HFFc6 (cell line): ENCODE measurements around the gene JAKMIP2. TPM values are rescaled to one million over a fixed set of nuclear protein-coding genes. Genes with fewer than 3 reads are reported as not detected.

Experiments used
- DNase-seq: peaks from one replicate; pipeline ENCODE4 v3.0.0-alpha.2; 2018
- H3K27ac Mint-ChIP-seq: 2 replicates; pipeline ENCODE4 v1.8.0; 2020; ENCODE audit warnings: mild to moderate bottlenecking, mixed read lengths
- H3K27me3 Mint-ChIP-seq: 2 replicates; pipeline ENCODE4 v1.8.0; 2021; ENCODE audit warnings: mild to moderate bottlenecking, moderate library complexity, mixed read lengths; ENCODE audit not compliant: insufficient read depth
- H3K36me3 Mint-ChIP-seq: 2 replicates; pipeline ENCODE4 v1.8.0; 2021; ENCODE audit warnings: low read depth, mixed read lengths
- H3K4me1 Mint-ChIP-seq: 2 replicates; pipeline ENCODE4 v1.8.0; 2020; ENCODE audit warnings: low read depth, mixed read lengths
- H3K4me3 Mint-ChIP-seq: 2 replicates; pipeline ENCODE4 v1.8.0; 2020; ENCODE audit warnings: mild to moderate bottlenecking, moderate library complexity, mixed read lengths
- H3K9me3 Mint-ChIP-seq: 2 replicates; pipeline ENCODE4 v1.8.0; 2020; ENCODE audit warnings: mild to moderate bottlenecking, mixed read lengths
- total RNA-seq, 6 experiments: library from RNA; stranded (reverse); fragmentation: NEBNext Ultra II Directional; extraction: Animal tissue kit (Norgen Biotek cat#: 25700); gene quantifications; 2 replicates in 1 of 6; 3 replicates in 5 of 6; pipeline ENCODE4 v1.2.3, GENCODE V29; 2021
- TF ChIP-seq, protein P1 (sequence below): fragments of 200-600 bp; sonication (generic); IDR thresholded peaks from 2 replicates; pipeline ENCODE4 v1.5.0; 2021; ENCODE audit warnings: antibody characterized with exemption, mild to moderate bottlenecking

Gene JAKMIP2
- total RNA-seq, 6 experiments from 2014 or later, result not detected

DNA sequence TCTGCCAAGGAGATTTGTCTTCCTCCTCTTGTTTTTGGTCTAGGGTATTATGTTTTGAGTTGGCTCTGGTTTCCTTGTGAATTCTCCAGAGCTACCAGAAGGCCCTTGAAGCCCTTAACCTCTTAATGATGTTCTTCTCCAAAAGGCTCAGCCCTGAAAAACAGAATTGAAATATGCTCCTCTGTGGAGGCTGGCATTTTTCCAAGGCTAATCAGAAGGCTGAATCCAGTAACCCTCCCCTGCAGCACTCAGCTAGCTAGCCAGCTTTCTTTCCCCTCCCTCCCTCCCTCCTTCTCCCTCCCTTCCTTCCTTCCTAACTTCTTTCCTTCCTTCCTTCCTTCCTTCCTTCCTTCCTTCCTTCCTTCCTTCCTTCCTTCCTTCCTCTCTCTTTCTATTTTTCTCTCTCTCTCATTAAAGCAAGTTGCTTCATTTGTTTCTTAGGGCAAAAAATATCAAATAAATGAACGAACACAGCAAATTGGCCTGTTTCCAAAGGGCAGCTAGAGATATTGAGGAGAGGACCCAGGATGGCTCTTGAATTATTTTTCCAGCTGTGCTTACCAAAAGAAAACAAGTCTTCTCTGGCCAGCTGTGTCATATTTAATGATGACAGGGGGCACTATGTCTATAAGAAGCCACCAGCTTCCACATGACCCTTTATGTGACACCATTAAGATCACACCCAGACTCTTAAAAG is 38.7 kb downstream of the JAKMIP2 start:
- H3K9me3 Mint-ChIP-seq, result peaks cover 7% of the 10 kb centered on the region
- DNase-seq, result no peak
- H3K36me3 Mint-ChIP-seq, result no peaks in the 10 kb centered on the region
- TF ChIP-seq, protein P1, sequence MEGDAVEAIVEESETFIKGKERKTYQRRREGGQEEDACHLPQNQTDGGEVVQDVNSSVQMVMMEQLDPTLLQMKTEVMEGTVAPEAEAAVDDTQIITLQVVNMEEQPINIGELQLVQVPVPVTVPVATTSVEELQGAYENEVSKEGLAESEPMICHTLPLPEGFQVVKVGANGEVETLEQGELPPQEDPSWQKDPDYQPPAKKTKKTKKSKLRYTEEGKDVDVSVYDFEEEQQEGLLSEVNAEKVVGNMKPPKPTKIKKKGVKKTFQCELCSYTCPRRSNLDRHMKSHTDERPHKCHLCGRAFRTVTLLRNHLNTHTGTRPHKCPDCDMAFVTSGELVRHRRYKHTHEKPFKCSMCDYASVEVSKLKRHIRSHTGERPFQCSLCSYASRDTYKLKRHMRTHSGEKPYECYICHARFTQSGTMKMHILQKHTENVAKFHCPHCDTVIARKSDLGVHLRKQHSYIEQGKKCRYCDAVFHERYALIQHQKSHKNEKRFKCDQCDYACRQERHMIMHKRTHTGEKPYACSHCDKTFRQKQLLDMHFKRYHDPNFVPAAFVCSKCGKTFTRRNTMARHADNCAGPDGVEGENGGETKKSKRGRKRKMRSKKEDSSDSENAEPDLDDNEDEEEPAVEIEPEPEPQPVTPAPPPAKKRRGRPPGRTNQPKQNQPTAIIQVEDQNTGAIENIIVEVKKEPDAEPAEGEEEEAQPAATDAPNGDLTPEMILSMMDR, result no peak
- H3K27me3 Mint-ChIP-seq, result peaks cover 2% of the 10 kb centered on the region; the same call in 1 of the 2 replicates
- H3K27ac Mint-ChIP-seq, result no peak overlapping the region
- H3K4me3 Mint-ChIP-seq, result no peak overlapping the region
- no peaks in the 10 kb centered on the region for H3K4me1 Mint-ChIP-seq

DNA sequence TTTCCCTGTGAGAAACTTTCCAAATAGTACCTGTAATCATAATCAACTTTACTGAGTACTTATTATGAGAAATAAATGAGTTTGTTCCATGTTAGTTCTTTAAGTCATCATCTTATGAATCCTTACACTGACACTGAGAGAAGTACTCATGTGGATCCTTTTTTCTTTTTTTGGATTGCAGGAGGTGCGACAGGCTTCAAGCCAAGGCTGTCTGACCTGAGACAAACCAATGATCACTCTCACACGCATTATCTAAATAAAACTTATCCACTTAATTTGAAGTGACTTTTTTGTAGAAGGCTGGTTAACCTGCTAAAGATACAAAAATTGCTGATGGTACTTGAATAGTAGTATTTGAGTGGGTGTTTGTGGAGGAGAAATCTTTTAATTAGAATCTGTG is 39.5 kb downstream of the JAKMIP2 start:
- Mint-ChIP-seq H3K4me1 (no peaks in the 10 kb centered on the region), H3K36me3 (no peaks in the 10 kb centered on the region), H3K9me3 (peaks cover 7% of the 10 kb centered on the region), H3K27me3 (peaks cover 2% of the 10 kb centered on the region; the same call in 1 of the 2 replicates), H3K4me3 (no peak overlapping the region), H3K27ac (no peak overlapping the region)
- DNase-seq, result no peak
- TF ChIP-seq, protein P1, result no peak

DNA sequence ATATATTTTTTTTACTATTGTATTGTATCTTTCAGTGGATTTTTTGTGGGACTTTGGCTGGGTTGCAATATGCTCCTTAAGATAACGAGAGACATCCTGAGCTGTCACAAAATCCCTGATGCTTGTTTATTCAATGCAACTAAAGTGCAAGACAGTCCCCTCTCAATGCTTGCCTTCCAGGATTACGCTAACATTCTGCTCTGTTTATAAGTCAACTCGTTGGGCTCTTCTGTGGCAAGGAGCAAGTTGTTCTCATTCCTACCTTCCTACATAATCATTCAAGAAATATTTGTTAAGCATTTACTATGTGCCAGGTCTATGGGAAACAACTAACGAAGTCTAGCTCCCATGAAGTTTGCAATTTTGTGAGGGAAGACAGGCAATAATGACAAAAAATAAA is 40.4 kb downstream of the JAKMIP2 start:
- Mint-ChIP-seq H3K4me1 (no peaks in the 10 kb centered on the region), H3K27me3 (peaks cover 2% of the 10 kb centered on the region; the same call in 1 of the 2 replicates), H3K27ac (no peak overlapping the region)

DNA sequence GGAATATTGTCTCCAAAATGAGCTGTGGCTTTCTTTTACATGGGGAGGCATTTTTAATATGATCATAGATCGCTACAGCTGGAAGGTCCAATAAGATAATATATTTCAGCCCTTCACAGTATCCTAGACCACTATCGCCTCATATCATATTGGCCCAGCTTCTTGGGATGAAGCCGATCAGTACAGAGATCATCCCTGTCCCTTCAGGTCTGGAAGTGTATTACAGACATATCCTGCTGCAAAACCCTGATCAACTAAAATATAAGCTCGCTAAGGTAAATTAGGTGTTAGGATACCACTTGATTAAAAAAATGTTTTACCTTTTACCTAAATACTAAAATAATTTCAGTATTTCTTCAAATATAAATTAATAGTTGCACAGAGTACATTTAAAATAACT is 41.7 kb downstream of the JAKMIP2 start:
- TF ChIP-seq, protein P1, result no peak
- H3K9me3 Mint-ChIP-seq, result no peaks in the 10 kb centered on the region; the same call in 1 of the 2 replicates
- no peak for DNase-seq
- no peak overlapping the region for H3K27ac Mint-ChIP-seq
- H3K27me3 Mint-ChIP-seq, result peaks cover 2% of the 10 kb centered on the region; the same call in 1 of the 2 replicates
- no peaks in the 10 kb centered on the region for H3K36me3 Mint-ChIP-seq
- H3K4me1 Mint-ChIP-seq, result no peaks in the 10 kb centered on the region
- H3K4me3 Mint-ChIP-seq, result no peak overlapping the region

More for the DNA sequence above, 40.4 kb downstream of the JAKMIP2 start:
- DNase-seq, result no peak
- no peak overlapping the region for H3K4me3 Mint-ChIP-seq
- H3K36me3 Mint-ChIP-seq, result no peaks in the 10 kb centered on the region
- peaks cover under 1% of the 10 kb centered on the region for H3K9me3 Mint-ChIP-seq
- TF ChIP-seq, protein P1, result no peak

DNA sequence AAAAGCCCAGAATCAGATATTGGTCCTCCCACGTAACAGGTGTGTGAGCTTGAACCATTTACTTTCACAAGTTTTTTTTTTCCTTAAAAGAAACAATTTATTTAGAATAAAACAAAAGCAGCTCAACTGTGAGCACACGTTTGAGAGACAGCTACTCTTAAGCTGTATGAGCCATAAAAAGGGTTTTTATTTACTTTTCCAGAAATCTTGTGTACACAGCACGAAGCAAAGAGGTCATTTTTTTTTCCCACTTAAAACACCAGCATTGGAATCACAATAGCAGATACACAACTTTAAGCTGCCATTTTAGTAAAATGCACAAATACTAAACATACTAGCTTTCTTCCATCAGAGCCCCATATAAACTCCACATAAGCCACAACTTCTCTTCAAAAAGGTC is 44.6 kb downstream of the JAKMIP2 start:
- no peak overlapping the region for H3K4me3 Mint-ChIP-seq
- H3K4me1 Mint-ChIP-seq, result no peaks in the 10 kb centered on the region
- TF ChIP-seq, protein P1, result no peak
- H3K9me3 Mint-ChIP-seq, result no peaks in the 10 kb centered on the region; the same call in none of the 2 replicates
- H3K27ac Mint-ChIP-seq, result no peak overlapping the region
- no peaks in the 10 kb centered on the region for H3K36me3 Mint-ChIP-seq
- no peak for DNase-seq
- H3K27me3 Mint-ChIP-seq, result peaks cover 2% of the 10 kb centered on the region; the same call in 1 of the 2 replicates
